ENCODE results near the gene SLC8A3.

The SLC8A3 gene

DNA sequence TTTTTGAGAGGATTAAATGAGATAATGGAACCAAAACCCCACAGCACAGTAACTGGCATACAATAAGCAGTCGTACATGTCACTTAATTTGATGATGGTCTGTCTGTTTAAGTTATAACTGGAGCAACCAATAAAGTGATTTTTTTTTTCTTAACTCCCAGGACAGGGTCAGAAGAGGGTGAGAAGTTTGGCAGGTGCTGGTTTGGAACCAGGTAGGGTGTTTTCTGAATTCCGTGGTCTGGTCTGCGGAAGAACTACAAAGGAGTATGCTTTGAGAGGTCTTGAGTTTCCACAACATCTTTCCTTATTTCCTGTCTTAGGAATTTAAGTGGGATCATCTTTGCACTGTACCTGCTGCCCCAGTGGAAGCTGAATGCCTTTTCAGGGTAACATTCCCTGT, 111.7 kb downstream of the SLC8A3 start:
- H3K4me3 ChIP-seq (ENCODE audit: low read depth, low read length): no peak overlapping the region
- TF ChIP-seq, protein P1, sequence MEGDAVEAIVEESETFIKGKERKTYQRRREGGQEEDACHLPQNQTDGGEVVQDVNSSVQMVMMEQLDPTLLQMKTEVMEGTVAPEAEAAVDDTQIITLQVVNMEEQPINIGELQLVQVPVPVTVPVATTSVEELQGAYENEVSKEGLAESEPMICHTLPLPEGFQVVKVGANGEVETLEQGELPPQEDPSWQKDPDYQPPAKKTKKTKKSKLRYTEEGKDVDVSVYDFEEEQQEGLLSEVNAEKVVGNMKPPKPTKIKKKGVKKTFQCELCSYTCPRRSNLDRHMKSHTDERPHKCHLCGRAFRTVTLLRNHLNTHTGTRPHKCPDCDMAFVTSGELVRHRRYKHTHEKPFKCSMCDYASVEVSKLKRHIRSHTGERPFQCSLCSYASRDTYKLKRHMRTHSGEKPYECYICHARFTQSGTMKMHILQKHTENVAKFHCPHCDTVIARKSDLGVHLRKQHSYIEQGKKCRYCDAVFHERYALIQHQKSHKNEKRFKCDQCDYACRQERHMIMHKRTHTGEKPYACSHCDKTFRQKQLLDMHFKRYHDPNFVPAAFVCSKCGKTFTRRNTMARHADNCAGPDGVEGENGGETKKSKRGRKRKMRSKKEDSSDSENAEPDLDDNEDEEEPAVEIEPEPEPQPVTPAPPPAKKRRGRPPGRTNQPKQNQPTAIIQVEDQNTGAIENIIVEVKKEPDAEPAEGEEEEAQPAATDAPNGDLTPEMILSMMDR (IDR thresholded peaks at IDR 0.05; ENCODE audit: borderline replicate concordance, insufficient read depth, low read depth, low read length): no peak

DNA sequence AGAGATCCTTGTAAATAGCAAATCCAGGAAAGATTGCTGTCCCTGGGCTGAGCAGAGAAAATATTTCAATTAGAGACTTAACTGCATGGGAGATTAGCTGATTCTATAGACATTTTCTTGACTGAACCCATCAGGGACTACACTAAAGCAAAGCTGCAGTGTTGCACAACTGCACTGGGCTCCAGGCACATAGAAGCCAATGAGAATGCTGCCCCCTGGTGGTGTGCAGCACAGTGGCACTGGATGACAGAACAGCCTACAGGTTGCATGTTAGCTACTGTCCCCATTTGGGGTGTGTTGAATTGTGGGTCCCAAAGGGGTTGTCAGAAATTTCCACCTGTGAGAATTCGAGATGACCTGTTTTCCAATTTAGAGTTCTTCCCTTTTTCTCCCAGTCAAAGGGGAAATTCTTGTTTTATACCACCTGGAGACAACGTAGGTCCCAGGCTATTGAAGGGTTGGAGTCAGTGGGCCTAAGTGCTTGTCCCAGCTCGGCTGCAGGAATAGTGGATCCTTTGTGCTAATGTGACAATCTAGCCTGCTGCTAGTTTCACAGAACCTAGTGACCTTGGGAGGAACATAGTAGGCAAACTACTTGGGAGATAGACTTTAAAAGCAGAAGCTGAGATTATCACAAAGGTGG, 114.7 kb downstream of the SLC8A3 start:
- H3K4me3 ChIP-seq (ENCODE audit: low read depth, low read length): no peak overlapping the region
- TF ChIP-seq, protein P1 (IDR thresholded peaks at IDR 0.05; ENCODE audit: borderline replicate concordance, insufficient read depth, low read depth, low read length): peak; percentile 88

DNA sequence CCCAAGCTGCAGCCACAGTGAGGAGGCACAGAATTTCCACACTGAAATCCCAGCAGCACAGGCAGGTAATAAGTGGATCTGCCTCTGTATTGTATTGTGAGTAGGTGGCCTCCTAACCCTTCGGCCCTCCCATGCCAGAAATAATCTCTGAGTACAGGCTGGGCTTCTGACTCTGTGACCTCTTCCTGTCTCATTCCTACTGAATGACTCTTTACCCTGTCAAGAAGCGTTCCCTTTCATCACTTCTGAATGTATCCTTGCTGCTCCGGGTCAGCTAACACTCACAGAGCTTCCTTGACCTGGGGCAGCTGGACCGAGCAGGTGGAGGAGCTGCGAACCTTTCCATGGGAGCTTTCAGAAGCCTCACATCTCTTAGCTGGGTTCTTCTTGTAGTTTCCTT, 119.6 kb downstream of the SLC8A3 start:
- TF ChIP-seq, protein P1 (IDR thresholded peaks at IDR 0.05; ENCODE audit: borderline replicate concordance, insufficient read depth, low read depth, low read length): no peak
- H3K4me3 ChIP-seq (ENCODE audit: low read depth, low read length): no peak overlapping the region

DNA sequence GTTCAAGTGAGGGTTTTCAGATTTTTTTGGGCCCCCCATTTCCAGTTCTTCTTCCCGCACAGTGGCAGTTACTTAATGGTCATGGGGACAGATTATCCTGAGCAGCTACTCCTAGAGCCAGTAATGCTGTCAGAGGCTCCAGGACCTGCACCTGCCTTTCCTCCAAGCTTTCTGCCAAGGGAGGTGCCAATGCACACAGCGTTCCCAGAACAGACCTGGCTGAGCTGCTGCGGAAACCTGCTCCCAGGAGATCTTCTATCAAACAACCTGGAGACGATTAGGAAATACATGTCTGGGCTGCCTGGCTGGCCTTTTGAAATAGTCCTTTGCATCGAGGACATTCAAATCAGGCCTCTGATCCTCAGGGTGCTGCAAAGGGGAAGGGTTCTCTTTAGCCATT, 120.9 kb downstream of the SLC8A3 start:
- TF ChIP-seq, protein P1 (IDR thresholded peaks at IDR 0.05; ENCODE audit: borderline replicate concordance, insufficient read depth, low read depth, low read length): no peak
- no peak overlapping the region for H3K4me3 ChIP-seq (ENCODE audit: low read depth, low read length)

DNA sequence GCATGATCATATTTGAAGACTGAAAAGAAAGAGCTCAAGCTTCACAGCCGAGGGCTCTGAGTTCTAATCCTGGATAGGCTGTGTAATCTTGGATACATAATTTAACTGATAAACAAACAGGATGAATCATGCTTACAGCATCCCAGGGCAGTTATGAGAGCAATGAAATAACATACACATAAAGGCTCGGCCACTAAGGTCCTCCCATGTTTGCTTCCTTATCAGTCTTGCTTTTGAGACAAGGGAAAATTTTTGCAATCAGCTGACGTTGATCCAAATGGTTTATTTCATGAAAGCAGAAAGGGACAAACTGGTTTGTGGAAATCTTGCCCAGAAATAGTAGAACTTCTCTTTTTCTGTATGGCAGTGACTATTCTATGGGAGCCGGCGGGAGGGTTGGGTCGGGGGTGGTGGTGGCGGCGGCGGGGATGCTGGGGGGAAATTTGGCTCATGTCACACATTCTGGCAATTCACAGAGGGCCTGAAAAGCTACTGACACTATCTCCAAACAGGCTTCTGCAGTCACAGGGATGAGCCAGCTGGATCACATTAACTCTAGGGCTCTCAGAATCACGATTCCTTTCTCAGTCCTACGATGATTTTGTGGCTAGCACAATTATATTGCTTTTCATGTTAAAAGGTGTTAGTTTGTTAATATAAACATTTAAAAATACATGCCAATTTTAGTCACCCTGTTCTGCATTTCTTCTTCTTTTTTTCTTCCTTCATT, 124.5 kb downstream of the SLC8A3 start:
- H3K4me3 ChIP-seq (ENCODE audit: low read depth, low read length): no peak overlapping the region
- TF ChIP-seq, protein P1 (IDR thresholded peaks at IDR 0.05; ENCODE audit: borderline replicate concordance, insufficient read depth, low read depth, low read length): no peak

DNA sequence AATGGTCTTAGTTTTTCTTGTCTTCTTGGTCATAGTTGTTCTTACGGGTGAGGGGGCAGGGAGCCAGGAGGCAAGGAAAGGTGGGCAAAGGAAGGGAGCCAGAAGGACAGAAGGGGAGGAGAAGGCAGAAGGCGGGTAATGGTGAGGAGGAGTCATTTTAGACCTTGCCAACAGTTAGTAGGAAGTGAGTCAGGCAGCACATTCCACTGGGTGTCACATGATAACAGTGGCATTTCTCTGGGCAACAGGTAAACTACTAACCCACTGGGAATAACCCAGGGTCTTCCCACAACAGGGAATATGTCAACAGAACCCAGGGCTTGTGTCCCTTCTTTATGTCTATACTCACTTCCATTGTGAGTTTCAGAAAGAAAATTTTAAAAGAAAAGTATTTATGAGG, 127.6 kb downstream of the SLC8A3 start:
- TF ChIP-seq, protein P1 (IDR thresholded peaks at IDR 0.05; ENCODE audit: borderline replicate concordance, insufficient read depth, low read depth, low read length): no peak
- no peak overlapping the region for H3K4me3 ChIP-seq (ENCODE audit: low read depth, low read length)

DNA sequence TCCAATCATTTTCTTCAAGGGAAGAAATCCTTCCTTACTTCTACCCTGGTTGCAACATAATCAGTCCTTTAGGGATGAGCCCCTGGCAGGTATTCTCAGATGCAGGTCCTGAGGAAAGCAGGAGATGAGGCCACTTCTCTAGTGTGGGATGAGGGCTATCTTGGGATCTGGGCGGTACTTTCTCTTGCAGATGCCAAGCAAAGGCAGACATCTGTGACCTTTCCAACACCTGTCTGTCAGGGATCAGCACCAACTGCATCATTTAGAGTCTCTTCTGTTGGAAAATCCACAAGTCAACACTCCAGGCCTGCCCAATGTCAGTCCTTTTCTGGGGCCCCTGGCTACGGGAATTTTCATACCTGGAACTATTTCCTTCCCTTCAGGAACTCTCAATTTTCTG, 129.2 kb downstream of the SLC8A3 start:
- TF ChIP-seq, protein P1 (IDR thresholded peaks at IDR 0.05; ENCODE audit: borderline replicate concordance, insufficient read depth, low read depth, low read length): no peak
- no peak overlapping the region for H3K4me3 ChIP-seq (ENCODE audit: low read depth, low read length)

Measured in GM12875 (cell line).